Measurements from ENCODE around the gene KLRC3.
"Not testable (repeated sequence)": the region's sequence is repeated elsewhere in the genome, so short reads cannot be mapped to it uniquely, and the experiment has no call there.

The KLRC3 gene

DNA sequence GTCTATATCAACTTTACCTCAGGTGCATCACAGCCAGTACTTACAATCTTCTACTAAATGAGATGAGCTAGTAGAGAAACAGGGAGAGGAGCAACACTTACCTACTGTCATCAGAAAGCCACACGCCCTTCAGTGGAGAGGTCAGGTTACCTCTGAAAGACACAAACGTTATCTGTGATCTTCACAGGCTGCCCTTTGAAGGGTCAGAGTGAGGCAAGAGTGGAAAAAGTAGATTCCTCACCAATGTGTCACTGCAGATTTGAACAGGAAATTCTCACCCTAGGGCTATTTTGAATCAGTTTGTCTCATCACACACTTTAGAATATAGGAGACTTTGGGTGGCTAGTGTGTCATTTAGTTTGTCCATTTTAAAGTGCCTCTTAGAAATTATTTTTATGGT, 17.2 kb upstream of the KLRC3 start:
- not testable (repeated sequence) for H3K27ac ChIP-seq (ENCODE audit: low read length); H3K9me3 ChIP-seq (ENCODE audit: control insufficient read depth, low read depth, low read length); H3K4me3 ChIP-seq (ENCODE audit: low read length); H3K36me3 ChIP-seq (ENCODE audit: control insufficient read depth, low read depth, low read length); H3K4me1 ChIP-seq (ENCODE audit: control insufficient read depth, low read depth, low read length); H3K9ac ChIP-seq (ENCODE audit: low read length); H3K27me3 ChIP-seq (ENCODE audit: control insufficient read depth, insufficient read depth, low read length)

DNA sequence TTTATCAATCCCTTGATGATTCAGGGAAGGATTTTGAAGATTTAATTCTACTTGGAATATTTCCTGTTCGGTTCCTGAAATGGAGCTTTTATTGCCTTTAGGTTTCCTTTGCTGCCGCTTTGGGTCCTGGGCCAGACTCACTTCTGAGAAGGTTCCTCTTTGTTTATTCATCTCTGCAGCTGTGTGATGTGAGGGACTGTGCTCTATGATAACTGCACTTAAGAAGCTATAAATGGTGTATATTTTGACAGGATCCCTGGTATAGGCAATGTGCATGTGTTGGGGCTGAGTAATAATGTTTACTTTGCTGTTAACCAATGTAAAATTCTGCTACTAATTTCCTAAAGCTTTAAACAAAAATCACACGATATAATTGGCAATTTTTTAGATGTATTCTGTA, 15.4 kb upstream of the KLRC3 start, which contains the start of gene KLRC2:
TSS of gene KLRC2 (minus strand) at position 195 of the 400 bp plus-strand sequence. CDS start at position 171, 24 bp downstream.
- H3K27me3 ChIP-seq (ENCODE audit: control insufficient read depth, insufficient read depth, low read length); H3K27ac ChIP-seq (ENCODE audit: low read length); H3K4me1 ChIP-seq (ENCODE audit: control insufficient read depth, low read depth, low read length); H3K4me3 ChIP-seq (ENCODE audit: low read length); H3K36me3 ChIP-seq (ENCODE audit: control insufficient read depth, low read depth, low read length); H3K9me3 ChIP-seq (ENCODE audit: control insufficient read depth, low read depth, low read length); H3K9ac ChIP-seq (ENCODE audit: low read length): not testable (repeated sequence)

DNA sequence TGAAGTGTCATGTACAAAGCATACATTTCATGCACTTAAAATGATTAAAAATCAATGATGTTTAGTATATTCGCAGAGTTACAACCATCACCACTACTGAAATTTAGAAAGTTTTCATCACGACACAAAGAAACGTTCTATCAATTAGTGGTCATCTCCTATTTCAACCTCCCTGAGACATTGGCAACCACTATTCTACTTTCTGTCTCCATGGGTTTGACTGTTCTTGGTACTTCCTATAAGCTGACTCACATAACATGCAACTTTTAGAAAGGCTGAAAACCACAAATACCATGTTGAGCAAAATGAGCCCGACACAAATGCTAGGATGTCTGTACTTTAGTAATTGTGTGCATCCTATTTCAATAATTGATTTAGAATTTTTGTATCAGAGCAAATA, 10.2 kb upstream of the KLRC3 start:
- H3K4me1 ChIP-seq (ENCODE audit: control insufficient read depth, low read depth, low read length); H3K36me3 ChIP-seq (ENCODE audit: control insufficient read depth, low read depth, low read length); H3K27ac ChIP-seq (ENCODE audit: low read length); H3K9me3 ChIP-seq (ENCODE audit: control insufficient read depth, low read depth, low read length); H3K9ac ChIP-seq (ENCODE audit: low read length); H3K27me3 ChIP-seq (ENCODE audit: control insufficient read depth, insufficient read depth, low read length); H3K4me3 ChIP-seq (ENCODE audit: low read length): not testable (repeated sequence)

DNA sequence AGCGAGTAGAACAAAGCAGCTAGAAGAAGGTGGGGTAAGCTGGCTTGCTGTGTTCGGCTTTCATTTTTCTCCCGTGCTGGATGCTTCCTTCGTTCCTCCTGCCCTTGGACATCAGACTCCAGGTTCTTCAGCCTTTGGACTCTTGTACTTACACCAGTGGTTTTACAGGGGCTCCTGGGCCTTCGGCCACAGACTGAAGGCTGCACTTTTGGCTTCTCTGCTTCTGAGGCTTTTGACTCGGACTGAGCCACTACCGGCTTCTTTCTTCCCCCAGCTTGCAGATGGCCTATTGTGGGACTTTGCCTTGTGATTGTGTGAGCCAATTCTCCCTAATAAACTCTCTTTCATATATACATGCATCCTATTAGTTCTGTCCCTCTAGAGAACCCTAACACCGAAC, 5.5 kb upstream of the KLRC3 start:
- H3K4me3 ChIP-seq (ENCODE audit: low read length); H3K9ac ChIP-seq (ENCODE audit: low read length); H3K4me1 ChIP-seq (ENCODE audit: control insufficient read depth, low read depth, low read length); H3K9me3 ChIP-seq (ENCODE audit: control insufficient read depth, low read depth, low read length); H3K27ac ChIP-seq (ENCODE audit: low read length); H3K27me3 ChIP-seq (ENCODE audit: control insufficient read depth, insufficient read depth, low read length); H3K36me3 ChIP-seq (ENCODE audit: control insufficient read depth, low read depth, low read length): not testable (repeated sequence)

DNA sequence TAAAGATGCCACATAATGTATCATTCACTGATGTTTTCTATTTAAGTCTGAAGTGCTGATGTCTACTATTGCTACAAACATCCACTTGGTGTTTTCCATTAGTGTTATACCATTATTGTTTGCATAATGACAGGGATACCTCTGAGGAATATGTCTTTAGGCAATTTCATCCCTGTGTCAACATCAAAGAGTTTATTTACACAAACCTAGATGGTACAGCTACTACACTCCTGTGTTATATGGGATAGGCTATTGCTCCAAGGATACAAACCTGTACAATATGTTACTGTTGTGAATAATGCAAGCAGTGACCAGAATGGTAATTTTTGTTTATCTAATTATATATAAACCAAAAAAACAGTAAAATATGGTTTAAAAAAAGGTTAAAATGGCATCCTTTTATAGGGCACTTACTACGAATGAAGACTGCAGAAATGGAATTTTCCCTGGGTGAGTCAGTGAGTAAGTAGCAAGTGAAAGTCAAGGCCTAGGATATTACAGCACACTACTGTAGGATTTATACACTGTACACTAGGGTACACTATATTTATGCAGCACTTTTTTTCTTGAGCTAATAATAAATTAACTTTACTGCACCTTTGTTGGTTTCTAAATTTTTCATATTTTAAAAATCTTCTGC, 4.0 kb upstream of the KLRC3 start:
- H3K9me3 ChIP-seq (ENCODE audit: control insufficient read depth, low read depth, low read length); H3K36me3 ChIP-seq (ENCODE audit: control insufficient read depth, low read depth, low read length); H3K4me3 ChIP-seq (ENCODE audit: low read length); H3K9ac ChIP-seq (ENCODE audit: low read length); H3K4me1 ChIP-seq (ENCODE audit: control insufficient read depth, low read depth, low read length); H3K27ac ChIP-seq (ENCODE audit: low read length); H3K27me3 ChIP-seq (ENCODE audit: control insufficient read depth, insufficient read depth, low read length): not testable (repeated sequence)

DNA sequence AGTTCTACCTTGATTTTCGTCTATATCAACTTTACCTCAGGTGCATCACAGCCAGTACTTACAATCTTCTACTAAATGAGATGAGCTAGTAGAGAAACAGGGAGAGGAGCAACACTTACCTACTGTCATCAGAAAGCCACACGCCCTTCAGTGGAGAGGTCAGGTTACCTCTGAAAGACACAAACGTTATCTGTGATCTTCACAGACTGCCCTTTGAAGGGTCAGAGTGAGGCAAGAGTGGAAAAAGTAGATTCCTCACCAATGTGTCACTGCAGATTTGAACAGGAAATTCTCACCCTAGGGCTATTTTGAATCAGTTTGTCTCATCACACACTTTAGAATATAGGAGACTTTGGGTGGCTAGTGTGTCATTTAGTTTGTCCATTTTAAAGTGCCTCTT, 1.8 kb upstream of the KLRC3 start:
- not testable (repeated sequence) for H3K27ac ChIP-seq (ENCODE audit: low read length); H3K27me3 ChIP-seq (ENCODE audit: control insufficient read depth, insufficient read depth, low read length); H3K36me3 ChIP-seq (ENCODE audit: control insufficient read depth, low read depth, low read length); H3K4me3 ChIP-seq (ENCODE audit: low read length); H3K9me3 ChIP-seq (ENCODE audit: control insufficient read depth, low read depth, low read length); H3K4me1 ChIP-seq (ENCODE audit: control insufficient read depth, low read depth, low read length); H3K9ac ChIP-seq (ENCODE audit: low read length)

DNA sequence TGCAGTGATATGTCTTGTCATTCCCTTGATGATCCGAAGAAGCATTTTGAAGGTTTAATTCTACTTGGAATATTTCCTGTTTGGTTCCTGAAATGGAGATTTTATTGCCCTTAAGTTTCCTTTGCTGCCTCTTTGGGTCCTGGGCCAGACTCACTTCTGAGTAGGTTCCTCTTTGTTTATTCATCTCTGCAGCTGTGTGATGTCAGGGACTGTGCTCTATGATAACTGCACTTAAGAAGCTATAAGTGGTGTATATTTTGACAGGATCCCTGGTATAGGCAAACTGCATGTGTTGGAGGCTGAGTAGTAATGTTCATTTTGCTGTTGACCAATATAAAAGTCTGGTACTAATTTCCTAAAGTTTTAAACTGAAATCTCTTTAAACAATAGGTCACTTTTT, 11.0 kb downstream of the KLRC3 start, which contains the start of gene KLRC4:
TSS of gene KLRC4 (minus strand) at position 366 of the 400 bp plus-strand sequence. CDS start at position 184, 182 bp downstream.
- Histone ChIP-seq H3K4me1 (ENCODE audit: control insufficient read depth, low read depth, low read length) (peaks cover 6% of the 10 kb centered on the region), H3K9me3 (ENCODE audit: control insufficient read depth, low read depth, low read length) (no peaks in the 10 kb centered on the region), H3K4me3 (ENCODE audit: low read length) (no peak within 1 kb of the TSS), H3K27ac (ENCODE audit: low read length) (no peak within 1 kb of the TSS), H3K27me3 (ENCODE audit: control insufficient read depth, insufficient read depth, low read length) (no peaks in the 10 kb centered on the region), H3K9ac (ENCODE audit: low read length) (no peak within 1 kb of the TSS), H3K36me3 (ENCODE audit: control insufficient read depth, low read depth, low read length) (no peaks in the 10 kb centered on the region)

DNA sequence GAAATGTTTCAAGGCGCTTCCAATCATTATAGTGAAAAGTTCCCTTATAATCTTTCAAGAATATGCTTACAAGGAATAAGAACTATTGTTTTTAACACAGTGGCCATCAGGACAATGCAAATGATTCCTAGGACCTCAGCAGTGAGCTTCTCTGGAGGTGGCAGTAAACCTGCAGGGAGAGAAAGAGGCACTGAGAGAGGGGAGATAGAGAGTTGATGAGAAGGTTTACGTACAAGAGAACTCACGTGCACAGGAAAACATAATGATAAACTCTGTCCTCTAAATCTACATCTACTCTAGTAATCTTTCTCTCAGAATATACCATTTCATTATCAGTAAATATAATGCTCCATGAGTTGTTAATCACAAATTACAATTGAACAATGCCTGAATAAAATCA, 11.6 kb downstream of the KLRC3 start:
- Histone ChIP-seq H3K4me3 (ENCODE audit: low read length) (no peak overlapping the region), H3K9ac (ENCODE audit: low read length) (no peak overlapping the region), H3K9me3 (ENCODE audit: control insufficient read depth, low read depth, low read length) (no peaks in the 10 kb centered on the region), H3K36me3 (ENCODE audit: control insufficient read depth, low read depth, low read length) (no peaks in the 10 kb centered on the region), H3K27ac (ENCODE audit: low read length) (no peak overlapping the region), H3K27me3 (ENCODE audit: control insufficient read depth, insufficient read depth, low read length) (no peaks in the 10 kb centered on the region), H3K4me1 (ENCODE audit: control insufficient read depth, low read depth, low read length) (peaks cover 6% of the 10 kb centered on the region)

DNA sequence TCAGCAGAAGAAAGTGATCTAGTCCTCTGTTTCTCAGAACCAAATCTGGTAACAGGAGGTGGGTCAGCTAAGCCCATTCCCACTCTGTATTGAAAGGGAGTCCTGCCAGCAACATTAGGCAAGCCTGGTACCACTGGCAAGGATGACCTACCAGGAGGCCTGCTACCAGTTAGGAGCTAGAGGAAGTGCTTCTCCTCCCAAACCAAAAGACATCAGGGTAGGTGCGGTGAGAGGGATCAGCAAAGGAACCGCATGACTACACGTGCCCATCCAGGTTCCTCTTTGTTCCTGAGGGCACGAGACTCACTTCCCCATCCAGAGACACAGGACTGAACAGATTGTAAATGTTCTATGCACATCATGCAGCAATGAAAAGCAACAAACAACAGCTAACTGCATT, 13.7 kb downstream of the KLRC3 start:
- H3K27ac ChIP-seq (ENCODE audit: low read length): no peak overlapping the region
- no peaks in the 10 kb centered on the region for H3K36me3 ChIP-seq (ENCODE audit: control insufficient read depth, low read depth, low read length)
- H3K4me3 ChIP-seq (ENCODE audit: low read length): no peak overlapping the region
- H3K9me3 ChIP-seq (ENCODE audit: control insufficient read depth, low read depth, low read length): no peaks in the 10 kb centered on the region
- H3K27me3 ChIP-seq (ENCODE audit: control insufficient read depth, insufficient read depth, low read length): no peaks in the 10 kb centered on the region
- no peak overlapping the region for H3K9ac ChIP-seq (ENCODE audit: low read length)
- peaks cover 6% of the 10 kb centered on the region for H3K4me1 ChIP-seq (ENCODE audit: control insufficient read depth, low read depth, low read length)

DNA sequence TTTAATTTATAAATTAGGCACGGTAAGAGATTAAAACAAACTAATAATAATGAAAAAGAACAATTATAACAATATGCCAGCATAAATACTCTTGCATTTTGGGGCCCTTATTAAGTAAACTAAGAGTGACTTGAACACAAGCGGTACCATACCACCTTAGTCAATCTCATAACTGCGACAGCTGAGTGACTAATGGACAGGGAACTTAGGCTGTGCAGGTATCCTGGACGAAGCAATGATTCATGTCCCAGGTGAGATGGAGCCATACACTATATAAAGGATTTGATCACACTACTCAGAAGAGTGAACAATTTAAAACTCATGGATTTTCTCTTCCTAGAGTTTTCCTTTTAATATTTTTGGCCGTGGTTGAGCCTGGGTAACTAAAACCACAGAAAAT, 15.1 kb downstream of the KLRC3 start:
- H3K27ac ChIP-seq (ENCODE audit: low read length): no peak overlapping the region
- H3K27me3 ChIP-seq (ENCODE audit: control insufficient read depth, insufficient read depth, low read length): no peaks in the 10 kb centered on the region
- no peak overlapping the region for H3K4me3 ChIP-seq (ENCODE audit: low read length)
- H3K4me1 ChIP-seq (ENCODE audit: control insufficient read depth, low read depth, low read length): no peaks in the 10 kb centered on the region
- H3K36me3 ChIP-seq (ENCODE audit: control insufficient read depth, low read depth, low read length): no peaks in the 10 kb centered on the region
- H3K9me3 ChIP-seq (ENCODE audit: control insufficient read depth, low read depth, low read length): no peaks in the 10 kb centered on the region
- H3K9ac ChIP-seq (ENCODE audit: low read length): no peak overlapping the region

DNA sequence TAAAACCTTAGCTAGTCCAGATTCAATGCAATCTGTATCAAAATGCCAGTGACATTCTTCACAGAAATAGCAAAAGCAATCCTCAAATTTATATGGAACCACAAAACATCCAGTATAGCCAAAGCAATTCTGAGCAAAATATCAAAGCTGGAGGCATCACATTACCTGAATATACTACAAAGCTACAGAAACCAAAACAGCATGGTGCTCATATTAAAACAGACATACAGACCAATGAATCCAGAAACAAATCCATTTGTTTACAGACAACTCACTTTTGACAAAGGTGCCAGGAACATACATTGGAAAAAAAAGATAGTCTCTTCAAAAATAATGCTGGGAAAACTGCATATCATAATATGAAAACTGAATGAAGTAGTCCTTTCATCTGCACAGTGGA, 15.6 kb downstream of the KLRC3 start:
- H3K4me3 ChIP-seq (ENCODE audit: low read length): no peak overlapping the region
- H3K9me3 ChIP-seq (ENCODE audit: control insufficient read depth, low read depth, low read length): no peaks in the 10 kb centered on the region
- no peak overlapping the region for H3K9ac ChIP-seq (ENCODE audit: low read length)
- no peaks in the 10 kb centered on the region for H3K36me3 ChIP-seq (ENCODE audit: control insufficient read depth, low read depth, low read length)
- H3K4me1 ChIP-seq (ENCODE audit: control insufficient read depth, low read depth, low read length): no peaks in the 10 kb centered on the region
- no peaks in the 10 kb centered on the region for H3K27me3 ChIP-seq (ENCODE audit: control insufficient read depth, insufficient read depth, low read length)
- H3K27ac ChIP-seq (ENCODE audit: low read length): no peak overlapping the region

DNA sequence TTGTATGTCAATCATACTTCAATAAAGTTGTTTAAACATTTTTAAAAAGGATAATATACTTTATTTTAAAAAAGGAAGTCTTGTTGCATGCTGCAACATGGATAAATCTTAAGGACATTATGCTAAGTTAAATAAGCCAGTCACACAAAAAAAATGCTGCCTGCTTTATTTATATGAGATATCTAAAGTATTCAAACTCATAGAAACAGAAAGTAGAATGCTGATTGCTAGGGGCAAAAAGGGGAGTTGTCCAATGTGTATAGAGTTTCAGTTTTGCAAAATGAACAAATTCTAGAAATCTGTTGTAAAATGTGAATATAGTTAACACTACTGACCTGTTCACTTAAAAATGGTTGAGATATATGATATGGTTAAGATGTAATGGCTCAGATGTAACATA, 19.6 kb downstream of the KLRC3 start:
- no peaks in the 10 kb centered on the region for H3K9me3 ChIP-seq (ENCODE audit: control insufficient read depth, low read depth, low read length)
- H3K27me3 ChIP-seq (ENCODE audit: control insufficient read depth, insufficient read depth, low read length): no peaks in the 10 kb centered on the region
- no peak overlapping the region for H3K9ac ChIP-seq (ENCODE audit: low read length)
- H3K4me1 ChIP-seq (ENCODE audit: control insufficient read depth, low read depth, low read length): no peaks in the 10 kb centered on the region
- no peak overlapping the region for H3K27ac ChIP-seq (ENCODE audit: low read length)
- no peaks in the 10 kb centered on the region for H3K36me3 ChIP-seq (ENCODE audit: control insufficient read depth, low read depth, low read length)
- H3K4me3 ChIP-seq (ENCODE audit: low read length): no peak overlapping the region
